Measurements from ENCODE around the gene AK4. TPM values are rescaled to one million over a fixed set of nuclear protein-coding genes. Genes with fewer than 3 reads are reported as not detected.

Gene AK4
- total RNA-seq: 15.0 and 18.3 TPM in 2 replicates

DNA sequence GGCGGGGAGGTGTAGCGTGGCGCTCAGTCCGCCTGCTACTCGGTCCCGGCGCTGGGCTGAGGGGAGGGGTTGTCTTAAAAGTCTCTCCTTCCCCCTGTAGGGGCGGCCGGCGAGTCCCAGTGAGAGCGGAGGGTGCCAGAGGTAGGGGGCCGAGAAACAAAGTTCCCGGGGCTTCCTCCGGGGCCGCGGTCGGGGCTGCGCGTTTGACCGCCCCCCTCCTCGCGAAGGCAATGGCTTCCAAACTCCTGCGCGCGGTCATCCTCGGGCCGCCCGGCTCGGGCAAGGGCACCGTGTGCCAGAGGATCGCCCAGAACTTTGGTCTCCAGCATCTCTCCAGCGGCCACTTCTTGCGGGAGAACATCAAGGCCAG lies at the start of gene AK4:
TSS of gene AK4 (plus strand) at position 26 of the 370 bp plus-strand sequence. CDS start at position 231, 205 bp downstream.

Other genes with a start within 250 kb of the AK4 start
- 80.8 and 113 TPM in 2 replicates for gene JAK1, start 181.7 kb upstream of the AK4 start, total RNA-seq
- 3.0 and 4.7 TPM in 2 replicates for gene DNAJC6, start 161.3 kb downstream of the AK4 start, total RNA-seq